Fibroblast of skin of abdomen (primary cell): ENCODE measurements around the gene NDUFB3.

ENCODE experiments used
- DNase-seq: peaks from one replicate; pipeline ENCODE4 v3.0.0-alpha.2; 2013

NDUFB3 gene

DNA sequence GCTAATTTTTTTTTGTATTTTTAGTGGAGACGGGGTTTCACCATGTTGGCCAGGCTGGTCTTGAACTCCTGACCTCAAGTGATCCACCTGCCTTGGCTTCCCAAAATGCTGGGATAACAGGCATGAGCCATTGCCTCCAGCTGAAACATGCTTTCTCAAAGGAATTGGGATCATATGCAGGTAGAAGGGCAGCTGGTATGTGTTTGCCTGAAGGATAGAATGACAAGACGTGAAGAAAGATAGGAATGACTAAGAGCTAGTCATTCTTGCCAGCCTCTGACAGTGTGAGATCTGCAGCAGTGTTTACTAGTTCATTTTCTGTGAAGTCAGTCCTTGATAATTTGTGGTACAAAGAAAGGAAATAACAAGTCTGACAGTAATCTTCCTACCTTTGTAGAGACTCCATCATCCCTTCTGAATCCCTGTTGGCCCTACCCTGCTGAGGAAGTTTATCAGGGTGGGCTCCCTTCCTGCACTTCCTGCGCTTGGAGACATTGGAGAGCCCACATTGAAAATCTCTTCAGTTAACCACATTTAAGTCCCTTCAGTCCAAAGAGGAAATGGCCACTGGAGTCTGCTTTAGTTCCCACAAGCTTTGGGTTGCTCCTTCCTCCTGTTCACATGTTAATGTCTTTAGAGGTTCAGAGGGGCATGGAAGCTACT lies 58.9 kb downstream of the NDUFB3 start:
- DNase-seq, result peak; percentile 79

GRCh38 chr2:201132518-201132917 lies 60.7 kb downstream of the NDUFB3 start:
- no peak for DNase-seq
